ENCODE results near the gene ANKIB1. TPM values are rescaled to one million over a fixed set of nuclear protein-coding genes. Genes with fewer than 3 reads are reported as not detected.

Gene ANKIB1
- total RNA-seq, 4 donors from 2014 or later: 44.1 to 53.3 (median 44.9) TPM

DNA sequence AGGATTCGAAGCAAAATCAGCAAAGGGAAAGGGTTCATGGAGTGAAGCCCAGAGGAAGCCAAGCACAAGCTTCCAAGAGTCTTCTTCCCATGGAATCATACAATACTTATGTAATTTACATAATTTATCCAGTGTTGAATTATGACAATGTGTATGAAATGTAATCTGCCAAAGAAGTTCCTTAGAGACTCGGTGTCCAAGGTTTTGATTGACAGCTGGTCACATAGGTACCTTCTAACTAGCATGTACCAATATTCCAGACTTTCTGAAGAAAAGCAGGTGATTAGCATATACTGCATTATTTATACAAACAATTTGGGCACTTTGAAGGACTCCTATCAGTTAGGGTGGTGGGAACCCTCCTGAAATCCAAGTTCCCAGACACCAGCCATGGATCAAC, 35.3 kb downstream of the ANKIB1 start:
- Histone ChIP-seq H3K27me3 (no peaks in the 10 kb centered on the region), H3K9me3 (no peaks in the 10 kb centered on the region), H3K27ac (no peak overlapping the region), H3K4me3 (replicated peaks in 1 of 3) (no peak overlapping the region), H3K36me3 (no peaks in the 10 kb centered on the region), H3K4me1 (no peaks in the 10 kb centered on the region)
- WGBS, 2 donors: 89 to 95% methylated on average over 2 of the region's 2 CpGs
- TF ChIP-seq, protein P1, sequence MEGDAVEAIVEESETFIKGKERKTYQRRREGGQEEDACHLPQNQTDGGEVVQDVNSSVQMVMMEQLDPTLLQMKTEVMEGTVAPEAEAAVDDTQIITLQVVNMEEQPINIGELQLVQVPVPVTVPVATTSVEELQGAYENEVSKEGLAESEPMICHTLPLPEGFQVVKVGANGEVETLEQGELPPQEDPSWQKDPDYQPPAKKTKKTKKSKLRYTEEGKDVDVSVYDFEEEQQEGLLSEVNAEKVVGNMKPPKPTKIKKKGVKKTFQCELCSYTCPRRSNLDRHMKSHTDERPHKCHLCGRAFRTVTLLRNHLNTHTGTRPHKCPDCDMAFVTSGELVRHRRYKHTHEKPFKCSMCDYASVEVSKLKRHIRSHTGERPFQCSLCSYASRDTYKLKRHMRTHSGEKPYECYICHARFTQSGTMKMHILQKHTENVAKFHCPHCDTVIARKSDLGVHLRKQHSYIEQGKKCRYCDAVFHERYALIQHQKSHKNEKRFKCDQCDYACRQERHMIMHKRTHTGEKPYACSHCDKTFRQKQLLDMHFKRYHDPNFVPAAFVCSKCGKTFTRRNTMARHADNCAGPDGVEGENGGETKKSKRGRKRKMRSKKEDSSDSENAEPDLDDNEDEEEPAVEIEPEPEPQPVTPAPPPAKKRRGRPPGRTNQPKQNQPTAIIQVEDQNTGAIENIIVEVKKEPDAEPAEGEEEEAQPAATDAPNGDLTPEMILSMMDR (IDR thresholded peaks at IDR 0.05): no peak
- TF ChIP-seq POLR2A (IDR thresholded peaks at IDR 0.05): no peak
- intact Hi-C loops (cut with DNase I): no loop called here
- no peak for DNase-seq

DNA sequence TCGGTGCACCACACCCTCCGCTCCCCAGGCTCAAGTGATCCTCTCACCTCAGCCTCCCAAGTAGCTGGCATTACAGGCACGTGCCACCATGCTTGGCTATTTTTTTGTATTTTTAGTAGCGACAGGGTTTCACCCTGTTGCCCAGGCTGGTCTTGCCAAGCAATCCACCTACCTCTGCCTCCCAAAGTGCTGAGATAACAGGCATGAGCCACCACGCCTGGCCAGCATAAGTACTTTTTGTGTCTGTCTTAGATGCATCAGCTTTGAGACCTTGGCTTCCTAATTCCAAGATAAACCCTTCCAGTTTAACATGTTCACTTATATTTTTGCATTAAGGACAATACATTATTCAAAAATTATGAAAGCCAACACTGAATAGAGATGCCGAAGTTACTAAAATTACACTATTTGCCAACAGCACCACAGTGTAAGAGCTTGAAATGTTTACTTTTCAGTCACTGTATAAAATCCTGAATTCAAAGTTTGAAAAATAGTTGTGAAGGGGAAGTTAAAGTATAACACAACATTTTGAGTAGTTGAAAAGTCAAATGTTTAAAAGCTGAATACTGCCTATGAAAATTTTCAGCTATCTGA, 36.5 kb downstream of the ANKIB1 start:
- WGBS, 2 donors: 96% methylated on average over 6 of the region's 6 CpGs
- intact Hi-C loops (cut with DNase I): no loop called here
- DNase-seq: no peak

DNA sequence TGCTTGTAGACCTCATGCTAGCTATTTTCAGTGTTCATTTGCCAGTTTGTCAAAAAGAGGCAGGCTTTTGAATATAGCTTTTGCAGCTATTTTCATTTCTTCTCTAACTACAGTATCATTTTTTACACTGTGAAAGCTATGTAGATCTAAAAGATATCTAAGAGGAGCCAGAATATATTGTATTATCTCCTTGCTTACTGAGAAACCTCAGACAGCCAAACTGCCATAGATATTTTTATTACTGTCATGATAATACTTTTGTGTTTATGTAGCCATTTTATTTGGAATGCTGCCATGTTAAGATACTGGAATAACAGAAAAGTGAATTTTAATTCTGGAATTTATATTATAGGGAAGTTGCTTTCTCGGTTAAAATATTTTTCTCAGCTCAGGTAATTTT, 37.2 kb downstream of the ANKIB1 start:
- no peaks in the 10 kb centered on the region for H3K4me1 ChIP-seq
- no peaks in the 10 kb centered on the region for H3K36me3 ChIP-seq
- no peaks in the 10 kb centered on the region for H3K9me3 ChIP-seq
- no peak overlapping the region for H3K4me3 ChIP-seq (replicated peaks in 1 of 3)
- no peak for TF ChIP-seq POLR2A (IDR thresholded peaks at IDR 0.05)
- TF ChIP-seq, protein P1 (IDR thresholded peaks at IDR 0.05): no peak
- 81 to 84% methylated on average over 1 of the region's 1 CpG for WGBS, 2 donors
- no peak overlapping the region for H3K27ac ChIP-seq
- intact Hi-C loops (cut with DNase I): no loop called here
- no peaks in the 10 kb centered on the region for H3K27me3 ChIP-seq
- DNase-seq: no peak

More for the DNA sequence above, 36.5 kb downstream of the ANKIB1 start:
- Histone ChIP-seq H3K9me3 (no peaks in the 10 kb centered on the region), H3K27me3 (no peaks in the 10 kb centered on the region), H3K27ac (no peak overlapping the region), H3K36me3 (no peaks in the 10 kb centered on the region), H3K4me3 (replicated peaks in 1 of 3) (no peak overlapping the region), H3K4me1 (no peaks in the 10 kb centered on the region)
- TF ChIP-seq, protein P1 (IDR thresholded peaks at IDR 0.05): no peak
- TF ChIP-seq POLR2A (IDR thresholded peaks at IDR 0.05): no peak

DNA sequence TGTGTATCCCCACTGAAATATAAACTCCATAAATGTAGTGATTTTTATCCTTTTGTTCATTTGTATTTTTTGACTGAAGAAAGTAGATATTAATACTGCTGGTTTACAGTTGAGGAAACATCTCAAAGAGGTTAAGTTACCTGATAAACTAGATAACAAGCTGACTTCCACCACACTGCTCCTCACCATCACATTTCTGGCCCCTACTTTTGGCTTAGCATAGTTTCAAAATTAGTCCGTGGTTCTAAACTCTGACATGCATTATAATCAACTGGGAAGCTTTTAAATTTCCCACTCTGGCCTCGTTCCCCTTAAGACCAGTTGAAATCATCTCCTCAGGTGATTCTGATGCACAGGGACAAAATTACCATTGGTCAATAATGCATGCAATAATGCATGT, 43.5 kb downstream of the ANKIB1 start:
- WGBS, 2 donors: 92 to 97% methylated on average over 2 of the region's 2 CpGs
- Histone ChIP-seq H3K9me3 (no peaks in the 10 kb centered on the region), H3K27me3 (no peaks in the 10 kb centered on the region), H3K4me3 (replicated peaks in 1 of 3) (no peak overlapping the region), H3K36me3 (no peaks in the 10 kb centered on the region), H3K4me1 (peaks cover 4 to 6% of the 10 kb centered on the region in 2 donors), H3K27ac (no peak overlapping the region)
- intact Hi-C loops (cut with DNase I): no loop called here
- DNase-seq: no peak
- no peak for TF ChIP-seq POLR2A (IDR thresholded peaks at IDR 0.05)
- TF ChIP-seq, protein P1 (IDR thresholded peaks at IDR 0.05): no peak

DNA sequence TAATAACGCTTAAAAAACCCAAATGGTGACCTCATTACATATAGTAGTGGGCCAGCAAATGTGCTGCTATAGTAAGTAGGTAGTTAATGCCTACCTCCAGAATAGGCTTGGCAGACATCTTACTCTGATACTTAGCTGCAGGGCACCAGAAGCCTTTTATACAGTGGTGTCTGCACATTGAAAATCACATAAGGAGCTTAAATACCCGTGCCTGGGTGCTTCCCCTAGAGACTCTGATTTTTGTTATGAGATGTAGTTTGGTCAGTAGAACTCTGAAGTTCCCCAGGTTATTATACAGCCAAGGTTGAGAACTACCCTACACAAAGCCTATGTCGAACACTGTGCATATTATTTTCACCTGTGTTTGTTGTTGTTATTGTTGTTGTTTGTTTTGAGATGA, 47.2 kb downstream of the ANKIB1 start:
- Histone ChIP-seq H3K27ac (no peak overlapping the region), H3K27me3 (no peaks in the 10 kb centered on the region), H3K36me3 (no peaks in the 10 kb centered on the region), H3K4me1 (peaks cover 4 to 6% of the 10 kb centered on the region in 2 donors), H3K4me3 (replicated peaks in 1 of 3) (no peak overlapping the region), H3K9me3 (no peaks in the 10 kb centered on the region)
- intact Hi-C loops (cut with DNase I): no loop called here
- WGBS, 2 donors: 75 to 78% methylated on average over 3 of the region's 3 CpGs
- TF ChIP-seq, protein P1 (IDR thresholded peaks at IDR 0.05): no peak
- TF ChIP-seq POLR2A (IDR thresholded peaks at IDR 0.05): no peak
- DNase-seq: no peak
